SKM-1 treated with dmso at 0.1 percent for 144 hours (cell line): ENCODE data around the gene RIF1.

Source experiments
- DNase-seq: peaks from one replicate; lab custom pipeline; 2025; ENCODE audit not compliant: unreplicated experiment; lab: John Stamatoyannopoulos, UW

The RIF1 gene, protein sequence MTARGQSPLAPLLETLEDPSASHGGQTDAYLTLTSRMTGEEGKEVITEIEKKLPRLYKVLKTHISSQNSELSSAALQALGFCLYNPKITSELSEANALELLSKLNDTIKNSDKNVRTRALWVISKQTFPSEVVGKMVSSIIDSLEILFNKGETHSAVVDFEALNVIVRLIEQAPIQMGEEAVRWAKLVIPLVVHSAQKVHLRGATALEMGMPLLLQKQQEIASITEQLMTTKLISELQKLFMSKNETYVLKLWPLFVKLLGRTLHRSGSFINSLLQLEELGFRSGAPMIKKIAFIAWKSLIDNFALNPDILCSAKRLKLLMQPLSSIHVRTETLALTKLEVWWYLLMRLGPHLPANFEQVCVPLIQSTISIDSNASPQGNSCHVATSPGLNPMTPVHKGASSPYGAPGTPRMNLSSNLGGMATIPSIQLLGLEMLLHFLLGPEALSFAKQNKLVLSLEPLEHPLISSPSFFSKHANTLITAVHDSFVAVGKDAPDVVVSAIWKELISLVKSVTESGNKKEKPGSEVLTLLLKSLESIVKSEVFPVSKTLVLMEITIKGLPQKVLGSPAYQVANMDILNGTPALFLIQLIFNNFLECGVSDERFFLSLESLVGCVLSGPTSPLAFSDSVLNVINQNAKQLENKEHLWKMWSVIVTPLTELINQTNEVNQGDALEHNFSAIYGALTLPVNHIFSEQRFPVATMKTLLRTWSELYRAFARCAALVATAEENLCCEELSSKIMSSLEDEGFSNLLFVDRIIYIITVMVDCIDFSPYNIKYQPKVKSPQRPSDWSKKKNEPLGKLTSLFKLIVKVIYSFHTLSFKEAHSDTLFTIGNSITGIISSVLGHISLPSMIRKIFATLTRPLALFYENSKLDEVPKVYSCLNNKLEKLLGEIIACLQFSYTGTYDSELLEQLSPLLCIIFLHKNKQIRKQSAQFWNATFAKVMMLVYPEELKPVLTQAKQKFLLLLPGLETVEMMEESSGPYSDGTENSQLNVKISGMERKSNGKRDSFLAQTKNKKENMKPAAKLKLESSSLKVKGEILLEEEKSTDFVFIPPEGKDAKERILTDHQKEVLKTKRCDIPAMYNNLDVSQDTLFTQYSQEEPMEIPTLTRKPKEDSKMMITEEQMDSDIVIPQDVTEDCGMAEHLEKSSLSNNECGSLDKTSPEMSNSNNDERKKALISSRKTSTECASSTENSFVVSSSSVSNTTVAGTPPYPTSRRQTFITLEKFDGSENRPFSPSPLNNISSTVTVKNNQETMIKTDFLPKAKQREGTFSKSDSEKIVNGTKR (N-terminal part only)

DNA sequence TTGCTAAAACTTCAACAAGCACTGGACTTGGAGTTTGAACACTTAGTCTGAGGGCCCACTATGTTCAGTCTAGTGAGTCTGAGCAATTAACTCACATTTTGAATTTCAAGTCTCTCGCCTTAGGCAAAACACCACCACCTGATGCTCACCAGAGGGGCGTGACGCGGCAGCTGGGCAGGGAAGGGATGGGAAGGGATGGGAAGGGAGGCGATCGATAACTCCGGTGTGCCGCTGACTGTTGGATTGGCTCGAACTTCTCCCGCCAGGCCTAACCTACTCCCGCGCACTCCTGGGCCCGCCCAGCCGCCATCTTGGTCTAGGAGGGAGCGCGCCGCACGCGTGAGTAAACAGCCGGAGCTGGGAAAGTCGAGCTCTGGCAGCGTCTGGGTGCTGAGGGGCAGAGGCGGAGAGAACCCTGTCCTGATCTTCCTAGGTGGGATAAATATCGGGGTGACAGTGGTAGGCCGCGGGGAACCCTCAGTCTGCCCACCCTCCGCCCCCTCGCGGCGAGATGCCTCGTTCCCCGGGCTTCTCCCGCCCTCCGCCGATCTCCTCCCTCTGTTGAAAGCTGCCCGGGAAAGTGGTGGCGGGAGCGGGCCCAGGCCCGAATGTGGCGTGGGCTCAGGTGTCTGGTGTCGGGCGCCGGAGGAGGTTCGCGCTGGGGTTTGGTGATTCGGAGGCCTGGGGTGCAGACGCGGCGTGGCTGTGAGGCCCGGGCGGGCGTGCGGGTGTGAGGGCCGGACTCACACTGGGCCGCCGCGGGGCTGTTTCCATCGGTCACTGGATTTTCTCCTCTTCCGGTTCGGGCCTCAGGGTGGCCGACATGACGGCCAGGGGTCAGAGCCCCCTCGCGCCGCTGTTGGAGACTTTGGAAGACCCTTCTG is at the start of gene RIF1:
TSS of gene RIF1 (plus strand) at position 302 of the 884 bp plus-strand sequence. CDS start at position 824, 522 bp downstream.
- peak; percentile 90 for DNase-seq

DNA sequence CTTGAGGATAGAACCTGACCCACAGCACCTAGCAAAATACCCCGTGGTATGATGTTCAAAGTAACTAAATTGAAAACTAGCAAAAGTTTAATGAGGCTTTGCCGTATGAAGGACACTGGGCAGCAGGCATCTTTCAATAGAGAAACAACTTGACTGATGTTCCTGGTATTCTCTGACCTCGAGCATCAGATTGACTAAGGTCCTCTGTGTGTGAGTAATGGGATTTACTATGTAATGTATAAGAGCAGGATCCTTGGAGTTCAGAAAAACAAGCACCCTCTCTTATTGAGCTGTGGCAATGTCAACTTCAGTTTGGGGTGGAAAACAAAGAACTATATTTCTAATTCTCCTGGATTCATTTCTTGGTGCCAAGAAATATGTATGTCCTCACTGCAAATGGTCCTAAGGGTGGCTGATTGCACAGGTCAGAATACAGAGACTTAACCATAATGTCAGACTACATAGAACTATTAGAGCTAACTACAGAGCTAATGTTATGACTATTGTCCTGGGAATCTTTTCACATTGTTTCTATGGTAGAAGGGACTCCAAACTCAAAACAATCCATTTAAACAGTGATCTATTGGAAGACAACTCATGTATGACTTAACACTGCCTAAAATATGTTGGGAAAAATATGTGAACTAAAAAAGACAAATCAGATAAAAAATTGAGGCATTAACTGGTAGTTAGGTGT is 47.9 kb upstream of the RIF1 start:
- no peak for DNase-seq

DNA sequence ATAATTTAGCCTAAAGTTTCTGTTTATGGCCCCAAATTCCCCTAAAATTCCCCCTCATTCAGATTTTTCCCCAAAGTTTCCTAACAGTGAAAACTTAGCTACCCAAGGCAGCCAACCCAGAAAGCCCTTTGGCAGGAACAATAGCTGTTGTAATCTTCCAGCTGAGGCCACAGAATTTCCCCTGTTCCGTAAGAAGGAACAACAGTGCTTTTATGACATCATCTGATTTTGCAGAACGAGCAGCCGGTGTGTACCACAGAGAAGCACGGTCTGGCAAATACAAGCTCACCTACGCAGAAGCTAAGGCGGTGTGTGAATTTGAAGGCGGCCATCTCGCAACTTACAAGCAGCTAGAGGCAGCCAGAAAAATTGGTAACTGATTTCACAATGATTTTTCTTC is 46.0 kb upstream of the RIF1 start:
- DNase-seq, result peak; percentile 65

DNA sequence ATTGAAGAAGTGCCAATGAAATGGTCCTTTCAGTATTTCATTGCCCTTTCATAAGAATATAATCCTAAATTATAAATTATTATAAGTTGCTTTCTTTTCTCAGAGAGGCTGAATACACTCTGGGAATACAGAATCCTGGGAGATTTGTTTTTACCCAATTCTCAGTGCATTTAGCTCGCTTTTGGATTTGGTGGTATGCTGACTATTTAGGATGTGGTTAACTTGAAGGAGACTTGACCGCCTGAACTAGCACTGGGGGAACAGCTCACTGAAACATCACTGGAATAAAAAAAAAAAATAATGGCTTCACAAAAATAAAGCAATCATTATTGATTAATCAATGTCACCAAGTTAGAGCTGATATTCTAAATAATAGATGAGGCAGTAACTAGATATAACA is 42.1 kb upstream of the RIF1 start:
- no peak for DNase-seq

DNA sequence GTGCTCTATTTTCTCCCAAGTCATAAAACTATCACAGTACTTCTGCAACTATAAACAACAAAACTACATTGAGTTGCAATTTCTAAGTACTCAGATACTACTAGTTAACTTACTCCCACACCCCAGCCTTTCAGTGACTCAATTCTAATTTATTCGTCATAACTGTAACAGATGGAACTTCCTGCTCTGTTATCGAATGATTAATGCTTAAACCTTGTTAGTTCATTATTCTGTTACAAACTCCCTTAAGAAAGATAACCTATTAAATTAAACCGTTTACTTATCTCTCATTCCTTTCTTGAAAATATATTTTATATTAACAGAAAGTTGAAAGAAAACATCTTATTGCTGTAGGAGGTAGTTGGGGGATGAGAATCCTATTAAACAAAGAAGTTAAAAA is 35.3 kb upstream of the RIF1 start:
- no peak for DNase-seq

DNA sequence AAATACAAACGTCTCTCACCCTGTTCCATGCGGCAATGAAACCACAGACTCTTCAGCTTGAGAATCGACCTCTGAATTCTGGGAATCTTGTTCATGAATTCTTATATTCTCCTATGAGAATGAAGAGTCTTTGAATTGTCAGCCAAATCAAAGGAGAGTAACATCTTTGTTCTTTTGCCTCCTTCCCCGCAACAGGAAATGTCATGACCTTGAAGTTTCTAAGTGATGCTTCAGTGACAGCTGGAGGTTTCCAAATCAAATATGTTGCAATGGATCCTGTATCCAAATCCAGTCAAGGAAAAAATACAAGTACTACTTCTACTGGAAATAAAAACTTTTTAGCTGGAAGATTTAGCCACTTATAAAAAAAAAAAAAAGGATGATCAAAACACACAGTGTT is 30.5 kb upstream of the RIF1 start:
- DNase-seq, result no peak

DNA sequence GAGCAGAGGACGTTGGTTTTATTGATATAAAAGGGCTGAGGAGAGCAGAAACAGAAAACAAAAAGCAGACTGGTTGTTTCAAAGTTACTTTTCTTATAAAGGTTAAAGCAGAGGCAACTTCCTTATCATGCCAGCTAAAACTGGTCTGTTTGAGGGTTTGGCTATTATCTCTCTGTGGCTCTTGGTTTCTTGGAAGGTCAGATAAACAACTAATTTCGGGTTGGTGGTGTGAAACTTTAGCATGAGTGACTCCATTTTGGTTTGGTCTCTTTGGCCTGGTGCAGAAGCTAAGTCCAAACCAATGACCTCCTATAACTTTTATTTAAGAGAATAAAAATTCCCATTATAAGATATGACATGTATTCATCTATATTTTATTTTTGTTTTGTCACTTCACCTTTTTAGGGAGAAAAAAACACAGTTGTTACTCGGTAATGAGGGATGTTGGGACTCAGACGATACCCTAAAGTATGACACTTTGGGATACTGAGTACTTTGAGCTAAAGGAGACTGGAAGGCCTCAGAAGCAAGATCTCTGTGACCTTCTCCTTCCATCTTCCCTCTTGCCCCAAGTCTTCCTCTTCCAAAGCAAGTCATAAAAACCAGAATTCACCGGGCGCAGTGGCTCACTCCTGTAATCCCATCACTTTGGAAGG is 29.0 kb upstream of the RIF1 start:
- no peak for DNase-seq

DNA sequence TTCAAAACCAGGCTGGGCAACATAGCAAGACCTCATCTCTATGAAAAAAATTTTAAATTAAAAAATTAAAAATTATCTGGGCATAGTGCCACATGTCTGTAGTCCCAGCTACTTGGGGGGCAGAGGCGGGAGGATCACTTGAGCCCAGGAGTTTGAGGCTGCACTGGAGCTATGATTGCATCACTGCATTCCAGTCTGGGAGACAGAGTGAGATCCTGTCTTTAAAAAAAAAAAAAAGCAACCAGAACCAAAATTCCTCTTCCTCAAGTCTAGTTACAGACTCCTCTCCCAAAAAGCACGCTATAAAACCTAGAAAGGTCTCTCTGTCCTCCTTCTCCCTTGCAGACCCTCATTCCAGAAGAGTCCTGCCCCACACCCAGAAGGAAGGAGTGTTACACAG is 28.4 kb upstream of the RIF1 start:
- no peak for DNase-seq

DNA sequence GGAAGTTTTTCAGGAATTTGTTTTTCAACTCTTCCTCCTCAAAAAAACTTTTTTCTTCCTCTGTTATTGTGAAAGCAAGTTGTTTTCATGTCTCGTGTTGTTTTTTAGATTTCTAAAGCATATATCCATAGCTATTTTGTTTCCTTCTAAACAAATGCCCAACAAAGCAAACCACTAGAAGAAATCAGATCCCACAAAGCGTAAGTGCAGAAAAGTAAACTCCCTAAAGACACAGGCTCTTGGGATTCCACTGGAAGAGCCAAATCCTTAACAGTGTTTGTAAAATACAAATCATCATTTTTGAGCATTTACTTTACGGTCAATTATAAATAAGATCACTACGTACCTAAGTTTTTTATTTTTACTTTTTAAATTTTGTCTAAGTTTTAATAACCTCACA is 21.7 kb upstream of the RIF1 start:
- DNase-seq, result no peak

DNA sequence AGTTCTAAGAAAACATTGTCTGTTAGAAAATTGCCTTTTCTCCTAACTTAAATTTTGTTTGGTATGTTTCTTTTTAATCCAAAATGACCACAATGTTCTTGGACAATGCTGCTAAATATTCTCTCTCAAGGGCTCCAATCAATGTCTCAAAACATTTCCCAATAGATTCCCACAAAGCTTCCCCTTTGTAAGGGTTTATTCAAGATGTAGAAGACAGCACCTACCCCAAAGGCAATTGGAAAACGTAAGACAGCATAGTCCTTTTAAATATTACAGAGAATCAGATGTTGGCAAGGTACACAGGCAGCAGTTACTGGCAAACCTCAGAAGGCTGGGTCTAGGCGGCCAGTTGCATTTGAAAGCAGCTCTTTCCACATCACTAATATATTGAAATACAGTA is 18.3 kb upstream of the RIF1 start:
- DNase-seq, result no peak

DNA sequence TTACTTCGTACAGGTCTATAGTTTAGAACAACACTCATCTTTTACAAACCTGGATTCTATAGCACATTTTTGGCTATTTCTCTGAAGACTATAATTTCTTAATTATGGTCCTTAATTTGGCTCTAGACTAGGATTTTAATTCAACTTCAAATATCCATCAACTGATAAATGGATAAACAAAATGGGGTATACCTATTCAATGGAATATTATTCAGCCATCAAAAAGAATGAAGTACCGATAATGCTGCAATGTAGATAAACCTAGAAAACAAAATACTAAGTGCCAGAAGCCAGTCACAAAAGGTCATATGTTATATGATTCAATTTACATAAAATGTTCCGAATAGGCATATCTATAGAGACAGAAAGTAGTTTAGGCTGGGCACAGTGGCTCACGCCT is 15.2 kb upstream of the RIF1 start:
- no peak for DNase-seq

DNA sequence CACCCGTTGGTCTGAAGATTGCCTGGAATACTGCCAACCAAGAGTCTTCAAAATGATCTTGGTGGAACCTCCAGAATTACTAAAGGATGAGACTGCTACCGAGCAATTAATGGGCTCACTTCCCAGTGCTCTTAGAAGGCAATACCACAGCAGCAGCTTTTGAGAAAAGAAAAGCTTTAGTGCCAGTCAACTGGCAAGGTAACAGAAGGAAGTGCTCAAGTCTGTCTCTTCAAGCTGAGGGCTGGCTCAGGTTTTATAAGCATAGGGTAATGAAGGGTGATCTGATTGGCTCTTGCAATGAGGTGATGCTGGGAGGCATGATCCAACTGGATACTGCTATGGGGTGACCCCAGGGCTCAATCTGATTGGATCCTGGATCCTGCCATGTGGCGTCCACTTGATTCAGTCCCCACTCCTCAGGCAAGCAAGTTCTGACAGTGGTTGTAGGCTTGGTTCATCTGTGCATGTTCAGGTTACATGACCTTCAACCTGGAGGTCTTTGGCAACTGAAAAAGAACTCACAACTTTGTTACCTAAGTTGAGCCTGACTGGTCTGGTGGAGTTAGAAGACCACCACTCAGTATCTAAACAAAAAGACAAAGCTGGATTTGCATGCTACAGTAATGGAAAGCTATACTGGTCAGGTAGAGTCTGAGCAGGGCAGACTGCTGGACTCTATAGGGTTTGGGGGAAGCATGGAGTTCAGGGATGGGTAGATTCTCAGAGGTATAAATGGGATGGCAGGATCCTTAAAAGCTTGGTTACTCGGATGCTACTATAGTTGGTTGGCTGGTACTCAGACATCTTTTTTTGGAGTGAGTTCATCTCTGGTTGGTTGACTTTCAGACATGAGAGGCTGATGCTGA is 14.0 kb upstream of the RIF1 start:
- DNase-seq, result no peak

DNA sequence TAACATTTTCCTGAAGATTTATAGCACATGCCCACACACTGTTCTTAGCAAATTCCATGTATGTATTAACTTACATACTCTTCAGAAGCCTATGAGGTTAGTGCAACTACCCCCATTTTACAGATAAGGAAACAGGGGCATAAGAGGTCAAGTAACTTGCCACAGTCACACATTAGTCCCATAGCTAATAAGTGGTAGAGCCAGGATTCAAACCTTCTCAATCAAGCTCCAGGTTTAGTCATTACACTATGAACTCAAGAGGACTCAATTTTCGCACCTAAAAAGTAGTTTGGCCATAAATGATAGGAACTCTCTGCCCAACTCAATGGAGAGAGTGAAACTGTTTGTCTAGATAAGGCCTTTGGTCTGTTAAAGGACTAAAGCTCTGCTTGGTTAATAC is 9.7 kb upstream of the RIF1 start:
- no peak for DNase-seq

DNA sequence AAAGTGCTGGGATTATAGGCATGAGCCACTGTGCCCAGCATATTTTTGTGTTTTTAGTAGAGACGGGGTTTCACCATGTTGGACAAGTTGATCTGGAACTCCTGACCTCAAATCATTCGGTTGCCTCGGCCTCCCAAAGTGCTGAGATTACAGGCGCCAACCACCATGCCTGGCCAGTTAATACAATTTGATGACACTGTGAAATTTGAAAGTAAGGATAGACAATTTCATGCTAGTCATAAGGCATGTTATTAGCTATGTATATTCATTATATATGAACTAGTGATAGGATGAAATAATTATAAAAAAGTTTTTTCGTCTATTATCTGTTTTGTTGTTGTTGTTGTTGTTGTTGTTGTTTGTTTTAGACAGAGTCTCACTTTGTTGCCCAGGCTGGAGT is 8.6 kb upstream of the RIF1 start:
- DNase-seq, result no peak

DNA sequence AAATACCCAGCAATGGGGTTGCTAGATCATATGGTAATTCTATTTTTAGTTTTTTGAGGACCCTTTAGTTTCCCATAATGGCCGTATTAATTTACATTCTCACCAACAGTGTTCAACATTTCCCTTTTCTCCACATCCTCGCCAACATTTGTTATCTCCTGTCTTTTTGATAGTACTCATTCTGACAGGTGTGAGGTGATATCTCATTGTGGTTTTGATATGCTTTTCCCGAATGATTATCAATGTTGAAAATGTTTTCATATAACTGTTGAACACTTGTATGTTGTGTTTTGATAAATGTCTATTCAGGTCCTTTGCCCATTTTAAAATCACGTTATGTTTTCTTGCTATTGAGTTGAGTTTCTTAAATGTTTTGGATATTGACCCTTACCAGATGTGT is 5.8 kb upstream of the RIF1 start:
- no peak for DNase-seq

DNA sequence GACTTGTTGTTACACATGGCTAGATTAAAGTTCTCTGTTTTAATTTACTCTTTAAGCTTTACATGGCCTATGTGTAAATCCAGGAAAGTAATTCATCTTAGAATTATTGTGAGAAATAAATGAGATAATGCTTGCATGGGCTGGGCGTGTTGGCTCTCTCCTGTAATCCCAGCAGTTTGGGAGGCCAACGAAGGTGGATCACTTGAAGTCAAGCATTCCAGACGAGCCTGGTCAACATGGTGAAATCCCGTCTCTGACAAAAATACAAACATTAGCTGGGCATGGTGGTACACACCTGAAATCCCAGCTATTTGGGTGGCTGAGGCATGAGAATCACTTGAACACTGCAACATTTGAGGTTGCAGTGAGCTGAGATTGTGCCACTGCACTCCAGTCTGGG is 4.3 kb upstream of the RIF1 start:
- DNase-seq, result no peak

DNA sequence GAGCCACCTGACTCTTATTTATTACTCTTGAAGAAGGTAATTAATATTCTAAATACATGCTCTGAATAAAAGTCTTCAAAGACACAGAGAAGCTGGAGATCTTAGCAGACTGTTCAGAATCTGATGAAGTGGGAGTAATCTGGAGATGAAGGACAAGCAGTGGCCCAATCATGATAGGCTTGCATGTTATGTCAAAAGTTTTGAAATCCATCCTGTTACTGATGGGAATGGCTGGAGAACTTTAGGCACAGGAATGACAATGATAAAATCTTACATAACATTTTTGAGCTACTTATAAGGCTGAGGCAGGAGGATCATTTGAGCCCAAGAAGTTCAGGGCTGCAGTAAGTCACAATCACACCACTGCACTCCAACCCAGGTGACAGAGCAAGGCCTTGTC is 2.4 kb upstream of the RIF1 start:
- no peak for DNase-seq
